Skeletal muscle tissue (tissue), 4 donors: ENCODE data around the gene SLAMF1. TPM values are rescaled to one million over a fixed set of nuclear protein-coding genes. Genes with fewer than 3 reads are reported as not detected.
"Not testable (repeated sequence)": the region's sequence is repeated elsewhere in the genome, so short reads cannot be mapped to it uniquely, and the experiment has no call there.

Source experiments
- H3K27ac ChIP-seq: one replicate; pipeline ENCODE4 v1.7.0; 2013; ENCODE audit warnings: mild to moderate bottlenecking, low read depth, low read length, inconsistent platforms
- H3K27me3 ChIP-seq, 3 donors: one replicate each; pipeline ENCODE4 v1.7.0; 2013; ENCODE audit warnings: low read length in 3 of 3; ENCODE audit not compliant: control insufficient read depth in 3 of 3, insufficient read depth in 3 of 3
- H3K36me3 ChIP-seq, 3 donors: one replicate each; pipeline ENCODE4 v1.7.0; 2013; ENCODE audit warnings: low read length in 3 of 3; ENCODE audit not compliant: control insufficient read depth in 3 of 3, insufficient read depth in 3 of 3
- H3K4me1 ChIP-seq, 3 donors: one replicate each; pipeline ENCODE4 v1.7.0; 2013; ENCODE audit warnings: low read length in 3 of 3, mild to moderate bottlenecking in 3 of 3; ENCODE audit not compliant: control insufficient read depth in 3 of 3, insufficient read depth in 3 of 3
- H3K4me3 ChIP-seq, 3 donors: one replicate each; pipeline ENCODE4 v1.7.0; 2013; ENCODE audit warnings: low read length in 3 of 3
- H3K9ac ChIP-seq, 3 donors: one replicate each; pipeline ENCODE4 v1.7.0; 2013; ENCODE audit warnings: low read length in 3 of 3, mild to moderate bottlenecking in 3 of 3, moderate library complexity in 2 of 3, low read depth in 1 of 3
- H3K9me3 ChIP-seq, 3 donors: one replicate each; pipeline ENCODE4 v1.7.0; 2013; ENCODE audit warnings: low read length in 3 of 3; ENCODE audit not compliant: control insufficient read depth in 3 of 3
- total RNA-seq: library from RNA; depleted of rRNA; stranded (reverse); fragments of >200 nt; gene quantifications from one replicate; pipeline ENCODE4 v1.2.3, GENCODE V29; 2014
- donor health status: Osteomylitis.

Gene SLAMF1
- not detected for total RNA-seq

- H3K36me3 ChIP-seq: no peaks in the 10 kb centered on the region
- peak within 1 kb of the TSS in 1 of 3 donors; percentile 2 for H3K4me3 ChIP-seq
- H3K9ac ChIP-seq: no peak within 1 kb of the TSS
- peaks cover 0 to 4% (median 4%) of the 10 kb centered on the region in 3 donors for H3K4me1 ChIP-seq
- H3K27me3 ChIP-seq: no peaks in the 10 kb centered on the region
- H3K27ac ChIP-seq: peak within 1 kb of the TSS; percentile 12
- H3K9me3 ChIP-seq: no peaks in the 10 kb centered on the region
These were observed at the start of gene SLAMF1 for GRCh38 chr1:160646711-160647328. Gene SLAMF1 (minus strand): TSS chr1:160647044. CDS start chr1:160646945, 99 bp downstream.

GRCh38 chr1:160692390-160692789 lies 45.5 kb upstream of the SLAMF1 start:
- not testable (repeated sequence) for H3K27me3 ChIP-seq, H3K4me1 ChIP-seq, H3K4me3 ChIP-seq, H3K9me3 ChIP-seq, H3K27ac ChIP-seq, H3K9ac ChIP-seq, H3K36me3 ChIP-seq

- H3K4me1 ChIP-seq: no peaks in the 10 kb centered on the region
- H3K27ac ChIP-seq: no peak overlapping the region
- no peaks in the 10 kb centered on the region for H3K36me3 ChIP-seq
These were observed 38.4 kb upstream of the SLAMF1 start for GRCh38 chr1:160685266-160685665.

GRCh38 chr1:160682983-160683865 lies 36.4 kb upstream of the SLAMF1 start:
- H3K4me1 ChIP-seq: no peaks in the 10 kb centered on the region
- H3K4me3 ChIP-seq: no peak overlapping the region
- no peaks in the 10 kb centered on the region for H3K9me3 ChIP-seq
- H3K27me3 ChIP-seq: peaks cover 0 to 8% (median 7%) of the 10 kb centered on the region in 3 donors
- no peak overlapping the region for H3K9ac ChIP-seq
- no peak overlapping the region for H3K27ac ChIP-seq
- H3K36me3 ChIP-seq: no peaks in the 10 kb centered on the region

More at GRCh38 chr1:160685266-160685665, 38.4 kb upstream of the SLAMF1 start:
- Histone ChIP-seq H3K9me3 (no peaks in the 10 kb centered on the region), H3K27me3 (peaks cover 0 to 8% (median 6%) of the 10 kb centered on the region in 3 donors), H3K4me3 (no peak overlapping the region), H3K9ac (no peak overlapping the region)

- Histone ChIP-seq H3K9me3 (no peaks in the 10 kb centered on the region), H3K27ac (no peak overlapping the region), H3K4me1 (no peaks in the 10 kb centered on the region), H3K4me3 (no peak overlapping the region), H3K9ac (no peak overlapping the region), H3K36me3 (no peaks in the 10 kb centered on the region), H3K27me3 (peaks cover 0 to 20% (median 15%) of the 10 kb centered on the region in 3 donors)
These were observed 35.0 kb upstream of the SLAMF1 start for GRCh38 chr1:160681891-160682140.

- H3K27me3 ChIP-seq: peaks cover 0 to 21% (median 15%) of the 10 kb centered on the region in 3 donors
- no peaks in the 10 kb centered on the region for H3K36me3 ChIP-seq
- no peaks in the 10 kb centered on the region for H3K4me1 ChIP-seq
- no peak overlapping the region for H3K4me3 ChIP-seq
- no peaks in the 10 kb centered on the region for H3K9me3 ChIP-seq
- no peak overlapping the region for H3K9ac ChIP-seq
- H3K27ac ChIP-seq: no peak overlapping the region
These were observed 34.4 kb upstream of the SLAMF1 start for GRCh38 chr1:160681066-160681890.

GRCh38 chr1:160680399-160680798 lies 33.6 kb upstream of the SLAMF1 start:
- Histone ChIP-seq H3K27ac (no peak overlapping the region), H3K27me3 (peaks cover 0 to 22% (median 15%) of the 10 kb centered on the region in 3 donors), H3K4me1 (no peaks in the 10 kb centered on the region), H3K36me3 (no peaks in the 10 kb centered on the region), H3K9ac (no peak overlapping the region), H3K9me3 (no peaks in the 10 kb centered on the region), H3K4me3 (no peak overlapping the region)

GRCh38 chr1:160679893-160680292 lies 33.0 kb upstream of the SLAMF1 start:
- Histone ChIP-seq H3K4me1 (no peaks in the 10 kb centered on the region), H3K27ac (no peak overlapping the region), H3K9ac (no peak overlapping the region), H3K4me3 (no peak overlapping the region), H3K27me3 (peaks cover 0 to 25% (median 15%) of the 10 kb centered on the region in 3 donors), H3K9me3 (no peaks in the 10 kb centered on the region), H3K36me3 (no peaks in the 10 kb centered on the region)

- Histone ChIP-seq H3K27me3 (peaks cover 0 to 34% (median 15%) of the 10 kb centered on the region in 3 donors), H3K36me3 (no peaks in the 10 kb centered on the region), H3K4me3 (no peak overlapping the region), H3K27ac (no peak overlapping the region), H3K9me3 (no peaks in the 10 kb centered on the region), H3K9ac (no peak overlapping the region), H3K4me1 (no peaks in the 10 kb centered on the region)
These were observed 30.2 kb upstream of the SLAMF1 start for GRCh38 chr1:160676869-160677597.
